NOMO-1 (cell line): ENCODE data around the gene SSX2.
"Not testable (repeated sequence)": the region's sequence is repeated elsewhere in the genome, so short reads cannot be mapped to it uniquely, and the experiment has no call there.

ENCODE experiments used
- DNase-seq, 2 experiments: peaks; one replicate each; lab custom pipeline; 2025; ENCODE audit not compliant: unreplicated experiment in 2 of 2; lab: John Stamatoyannopoulos, UW

SSX2 gene, protein sequence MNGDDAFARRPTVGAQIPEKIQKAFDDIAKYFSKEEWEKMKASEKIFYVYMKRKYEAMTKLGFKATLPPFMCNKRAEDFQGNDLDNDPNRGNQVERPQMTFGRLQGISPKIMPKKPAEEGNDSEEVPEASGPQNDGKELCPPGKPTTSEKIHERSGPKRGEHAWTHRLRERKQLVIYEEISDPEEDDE

DNA sequence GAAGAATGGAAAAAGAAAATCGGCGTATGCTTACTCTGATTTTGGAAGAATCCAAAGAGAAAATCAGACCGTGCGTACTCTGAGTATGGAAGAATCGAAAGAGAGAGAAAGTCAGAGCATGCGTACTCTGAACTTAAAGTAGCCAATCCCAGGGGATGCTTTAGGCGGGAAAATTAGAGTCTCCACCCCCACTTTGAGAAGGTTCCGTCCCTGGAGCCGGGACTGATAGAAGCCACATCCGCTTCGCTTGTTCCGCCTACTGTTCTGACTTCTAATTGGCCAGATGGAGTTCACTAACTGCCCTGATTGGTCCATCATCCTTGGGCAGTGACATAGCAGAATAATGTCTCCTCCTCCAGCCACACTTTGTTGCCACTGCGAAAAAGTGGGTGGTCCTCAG lies at the start of gene SSX2:
Gene SSX2, minus strand, starts transcription at position 101 of the 400 bp plus-strand sequence. CDS start 1,429 bp downstream, outside the sequence.
- DNase-seq, result not testable (repeated sequence)

DNA sequence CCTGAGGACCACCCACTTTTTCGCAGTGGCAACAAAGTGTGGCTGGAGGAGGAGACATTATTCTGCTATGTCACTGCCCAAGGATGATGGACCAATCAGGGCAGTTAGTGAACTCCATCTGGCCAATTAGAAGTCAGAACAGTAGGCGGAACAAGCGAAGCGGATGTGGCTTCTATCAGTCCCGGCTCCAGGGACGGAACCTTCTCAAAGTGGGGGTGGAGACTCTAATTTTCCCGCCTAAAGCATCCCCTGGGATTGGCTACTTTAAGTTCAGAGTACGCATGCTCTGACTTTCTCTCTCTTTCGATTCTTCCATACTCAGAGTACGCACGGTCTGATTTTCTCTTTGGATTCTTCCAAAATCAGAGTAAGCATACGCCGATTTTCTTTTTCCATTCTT lies 44.0 kb upstream of the SSX2 start, which contains the start of gene SSX2B:
Gene SSX2B, plus strand, starts transcription at position 301 of the 400 bp plus-strand sequence. CDS start 1,429 bp downstream, outside the sequence.
- not testable (repeated sequence) for DNase-seq

DNA sequence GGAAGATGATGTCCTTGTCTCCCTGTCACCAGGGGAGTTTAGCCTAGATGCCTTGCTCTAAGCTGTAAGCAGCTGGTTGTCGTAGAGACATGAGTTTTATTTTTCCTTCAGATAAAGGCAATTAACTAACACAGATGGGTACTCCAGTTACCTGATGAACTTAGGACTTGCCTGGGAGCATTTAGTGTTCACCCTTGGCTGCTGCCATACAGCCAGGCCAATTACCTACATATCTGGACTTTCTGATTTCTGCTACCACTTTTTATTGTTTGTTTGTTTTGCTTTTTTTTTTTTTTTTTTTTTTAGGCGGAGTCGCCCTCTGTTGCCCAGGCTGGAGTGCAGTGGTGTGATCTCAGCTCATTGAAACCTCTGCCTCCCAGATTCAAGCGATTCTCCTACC lies 14.9 kb downstream of the SSX2 start:
- DNase-seq, result not testable (repeated sequence)

DNA sequence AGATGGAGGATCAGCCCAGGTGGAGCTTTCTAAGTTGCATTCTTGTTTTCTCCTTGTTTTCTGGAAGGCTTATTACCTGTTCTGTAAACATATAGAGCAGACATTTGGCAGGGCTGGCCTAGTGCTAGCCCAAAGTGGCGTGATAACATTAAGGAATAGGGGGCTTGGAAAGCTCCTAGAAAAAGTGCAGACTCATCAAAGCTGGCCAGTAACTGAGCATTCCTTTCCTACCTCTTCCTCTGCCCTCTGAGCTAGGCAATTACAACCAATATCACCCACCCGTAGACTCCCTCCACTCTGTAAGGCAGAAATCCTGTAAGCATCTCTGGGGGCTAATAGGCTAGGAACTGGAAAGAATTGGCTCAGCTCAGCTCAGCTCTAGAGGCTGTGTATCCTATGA lies 44.8 kb downstream of the SSX2 start:
- DNase-seq, result not testable (repeated sequence)

DNA sequence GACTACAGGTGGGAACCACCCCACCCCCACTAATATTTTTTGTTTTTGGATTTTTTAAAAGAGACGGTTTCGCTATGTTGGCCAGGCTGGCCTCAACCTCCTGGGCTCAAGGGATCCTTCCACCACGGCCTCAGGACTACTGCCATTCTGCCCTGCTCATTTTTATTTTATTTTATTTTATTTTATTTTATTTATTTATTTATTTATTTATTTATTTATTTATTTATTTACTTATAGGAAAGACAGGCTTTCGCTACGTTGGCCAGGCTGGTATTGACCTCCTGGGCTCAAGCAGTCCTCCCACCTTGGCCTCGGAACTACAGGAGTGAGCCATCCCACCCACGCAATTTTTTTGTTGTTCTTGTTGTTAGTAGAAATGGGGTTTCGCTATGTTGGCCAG lies 51.5 kb downstream of the SSX2 start:
- DNase-seq, result not testable (repeated sequence)

DNA sequence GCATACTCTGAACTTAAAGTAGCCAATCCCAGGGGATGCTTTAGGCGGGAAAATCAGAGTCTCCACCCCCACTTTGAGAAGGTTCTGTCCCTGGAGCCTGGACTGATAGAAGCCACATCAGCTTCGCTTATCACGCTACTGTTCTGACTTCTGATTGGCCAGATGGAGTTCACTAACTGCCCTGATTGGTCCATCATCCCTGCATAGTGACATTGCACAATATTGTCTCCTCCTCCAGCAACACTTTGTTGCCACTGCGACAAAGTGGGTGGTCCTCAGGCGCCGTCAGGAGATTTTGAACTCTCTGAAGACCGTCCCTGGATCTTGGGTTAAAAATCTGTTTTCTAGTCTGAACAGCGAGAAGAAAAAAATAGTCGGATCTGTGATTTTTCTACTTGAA lies 52.2 kb downstream of the SSX2 start, which contains the start of gene SSX7:
Gene SSX7, minus strand, starts transcription at position 101 of the 400 bp plus-strand sequence. CDS start 1,428 bp downstream, outside the sequence.
- not testable (repeated sequence) for DNase-seq

DNA sequence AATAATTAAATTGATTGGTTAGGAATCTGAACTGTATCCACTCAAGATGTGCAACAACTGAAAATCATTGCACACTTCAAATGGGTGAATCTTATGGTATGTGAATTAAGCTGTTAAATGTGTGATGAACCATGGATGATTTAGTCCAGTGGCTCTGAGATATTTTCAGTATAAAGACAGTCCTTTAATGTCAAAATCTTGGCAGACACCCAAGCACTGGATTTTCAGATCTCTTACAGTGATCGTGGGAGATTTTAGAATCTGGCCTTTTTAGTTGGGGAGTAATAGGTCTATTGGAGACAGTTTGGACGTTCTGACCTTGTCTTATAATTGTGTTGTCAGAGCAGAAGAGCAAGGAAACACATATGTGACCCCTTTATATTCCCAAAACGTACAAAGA lies 56.3 kb downstream of the SSX2 start:
- DNase-seq, result not testable (repeated sequence)

DNA sequence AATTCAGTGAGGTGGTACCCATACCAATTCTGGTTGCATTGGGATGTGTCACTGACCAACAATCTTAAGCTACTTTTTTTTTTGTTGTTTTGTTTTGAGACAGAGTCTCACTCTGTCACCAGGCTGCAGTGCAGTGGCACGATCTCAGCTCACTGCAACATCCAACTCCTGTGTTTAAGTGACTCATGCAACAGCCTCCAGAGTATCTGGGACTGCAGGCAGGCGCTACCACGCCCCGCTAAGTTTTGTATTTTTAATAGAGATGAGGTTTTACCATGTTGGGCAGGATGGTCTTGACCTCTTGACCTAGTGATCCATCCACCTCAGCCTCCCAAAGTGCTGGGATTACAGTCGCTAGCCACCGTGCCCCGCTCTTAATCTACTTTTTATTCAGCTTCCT lies 58.0 kb downstream of the SSX2 start:
- DNase-seq, result not testable (repeated sequence)
